HEK293 (cell line): ENCODE measurements around the gene ZNF365.

Experiments
- CTCF ChIA-PET: fragments of 350-600 bp; formaldehyde crosslinking; extraction: SDS; loops from one replicate; lab custom pipeline; 2021; ENCODE audit warnings: antibody characterized with exemption; lab: Yijun Ruan, JAX
- POLR2A ChIA-PET: fragments of 300-600 bp; formaldehyde crosslinking; extraction: SDS; loops from one replicate; lab custom pipeline; 2020; ENCODE audit warnings: antibody characterized with exemption, inconsistent platforms; lab: Yijun Ruan, JAX
- H3K27ac ChIP-seq: fragments of 200-500 bp; sonication (Bioruptor generic); 2 replicates; pipeline ENCODE4 v1.5.1; 2014; ENCODE audit warnings: low read depth, low read length, control low read depth, inconsistent platforms; ENCODE audit errors: extremely low read depth
- H3K36me3 ChIP-seq, 2 experiments: fragments of 200-500 bp in 1 of 2; sonication (Bioruptor generic) in 1 of 2; 1 replicate in 1 of 2; 2 replicates in 1 of 2; pipeline ENCODE4 v1.5.1; 2014 to 2017; ENCODE audit warnings: inconsistent platforms in 2 of 2, low read length in 2 of 2; ENCODE audit not compliant: control insufficient read depth in 2 of 2, insufficient read depth in 1 of 2
- H3K4me1 ChIP-seq: fragments of 200-500 bp; sonication (Bioruptor generic); 2 replicates; pipeline ENCODE4 v1.5.1; 2014; ENCODE audit warnings: mild to moderate bottlenecking, low read length, inconsistent platforms; ENCODE audit not compliant: control insufficient read depth, insufficient read depth
- H3K4me3 ChIP-seq: 2 replicates; pipeline ENCODE4 v1.5.1; 2011; ENCODE audit warnings: low read depth, mild to moderate bottlenecking, control low read depth, low read length, moderate library complexity
- H3K9me3 ChIP-seq: fragments of 200-500 bp; sonication (Bioruptor generic); 2 replicates; pipeline ENCODE4 v1.5.1; 2014; ENCODE audit warnings: low read depth, low read length, inconsistent platforms; ENCODE audit not compliant: control insufficient read depth, insufficient read depth
- GLIS1 ChIP-seq: fragments of 450-650 bp; formaldehyde crosslinking; IDR thresholded peaks from 2 replicates; pipeline ENCODE4 v1.5.1; 2016; ENCODE audit warnings: missing biosample characterization, missing genetic modification characterization
- OVOL3 ChIP-seq: fragments of 450-650 bp; formaldehyde crosslinking; IDR thresholded peaks from 2 replicates; pipeline ENCODE4 v1.5.1; 2016; ENCODE audit warnings: missing biosample characterization, missing genetic modification characterization
- RBAK ChIP-seq: fragments of 450-650 bp; formaldehyde crosslinking; IDR thresholded peaks from 2 replicates; pipeline ENCODE4 v1.5.1; 2016; ENCODE audit warnings: missing biosample characterization, missing genetic modification characterization
- ZBTB48 ChIP-seq: fragments of 450-650 bp; formaldehyde crosslinking; IDR thresholded peaks from 2 replicates; pipeline ENCODE4 v1.5.1; 2016; ENCODE audit warnings: missing biosample characterization, missing genetic modification characterization
- ZBTB8A ChIP-seq: fragments of 450-650 bp; formaldehyde crosslinking; IDR thresholded peaks from 2 replicates; pipeline ENCODE4 v1.5.1; 2016; ENCODE audit warnings: missing biosample characterization, missing genetic modification characterization
- ZNF132 ChIP-seq: fragments of 450-650 bp; formaldehyde crosslinking; IDR thresholded peaks from 2 replicates; pipeline ENCODE4 v1.5.1; 2017; ENCODE audit warnings: missing biosample characterization, missing genetic modification characterization, borderline replicate concordance
- ZNF146 ChIP-seq: fragments of 450-650 bp; formaldehyde crosslinking; IDR thresholded peaks from 2 replicates; pipeline ENCODE4 v1.5.1; 2016; ENCODE audit warnings: missing biosample characterization, missing genetic modification characterization
- ZNF157 ChIP-seq: fragments of 450-650 bp; formaldehyde crosslinking; IDR thresholded peaks from 2 replicates; pipeline ENCODE4 v1.5.1; 2016; ENCODE audit warnings: missing biosample characterization, missing genetic modification characterization
- ZNF221 ChIP-seq: fragments of 450-650 bp; formaldehyde crosslinking; IDR thresholded peaks from 2 replicates; pipeline ENCODE4 v1.5.1; 2017; ENCODE audit warnings: missing biosample characterization, missing genetic modification characterization, borderline replicate concordance
- ZNF292 ChIP-seq: fragments of 450-650 bp; formaldehyde crosslinking; IDR thresholded peaks from 2 replicates; pipeline ENCODE4 v1.5.1; 2016; ENCODE audit warnings: low read depth, missing biosample characterization, missing genetic modification characterization, borderline replicate concordance
- ZNF324 ChIP-seq: fragments of 450-650 bp; formaldehyde crosslinking; IDR thresholded peaks from 2 replicates; pipeline ENCODE4 v1.5.1; 2016; ENCODE audit warnings: missing biosample characterization, missing genetic modification characterization
- ZNF366 ChIP-seq: fragments of 450-650 bp; formaldehyde crosslinking; conservative IDR thresholded peaks from 2 replicates; pipeline ENCODE4 v1.5.1; 2016; ENCODE audit warnings: missing biosample characterization, missing genetic modification characterization
- ZNF473 ChIP-seq: fragments of 450-650 bp; formaldehyde crosslinking; IDR thresholded peaks from 2 replicates; pipeline ENCODE4 v1.5.1; 2017; ENCODE audit warnings: missing biosample characterization, missing genetic modification characterization
- ZNF530 ChIP-seq: fragments of 450-650 bp; formaldehyde crosslinking; IDR thresholded peaks from 2 replicates; pipeline ENCODE4 v1.5.1; 2016; ENCODE audit warnings: low read depth, missing biosample characterization, missing genetic modification characterization
- ZNF560 ChIP-seq: fragments of 450-650 bp; formaldehyde crosslinking; IDR thresholded peaks from 2 replicates; pipeline ENCODE4 v1.5.1; 2017; ENCODE audit warnings: missing biosample characterization, missing genetic modification characterization, borderline replicate concordance
- ZNF585B ChIP-seq: fragments of 450-650 bp; formaldehyde crosslinking; IDR thresholded peaks from 2 replicates; pipeline ENCODE4 v1.5.1; 2016; ENCODE audit warnings: missing biosample characterization, missing genetic modification characterization
- ZNF792 ChIP-seq: fragments of 450-650 bp; formaldehyde crosslinking; IDR thresholded peaks from 2 replicates; pipeline ENCODE4 v1.5.1; 2016; ENCODE audit warnings: missing biosample characterization, missing genetic modification characterization
- TF ChIP-seq, protein P1 (sequence below): fragments of 450-650 bp; formaldehyde crosslinking; IDR thresholded peaks from 2 replicates; pipeline ENCODE4 v1.5.1; 2016; ENCODE audit warnings: missing biosample characterization, missing genetic modification characterization
- TF ChIP-seq, protein P2 (sequence below): fragments of 450-650 bp; formaldehyde crosslinking; IDR thresholded peaks from 2 replicates; pipeline ENCODE4 v1.5.1; 2016; ENCODE audit warnings: missing biosample characterization, missing genetic modification characterization
- TF ChIP-seq, protein P3 (sequence below): fragments of 450-650 bp; formaldehyde crosslinking; IDR thresholded peaks from 2 replicates; pipeline ENCODE4 v1.5.1; 2016; ENCODE audit warnings: missing biosample characterization, missing genetic modification characterization
- TF ChIP-seq, protein P4 (sequence below): fragments of 450-650 bp; formaldehyde crosslinking; IDR thresholded peaks from 2 replicates; pipeline ENCODE4 v1.5.1; 2016; ENCODE audit warnings: missing biosample characterization, missing genetic modification characterization, low read depth

ZNF365 gene

DNA sequence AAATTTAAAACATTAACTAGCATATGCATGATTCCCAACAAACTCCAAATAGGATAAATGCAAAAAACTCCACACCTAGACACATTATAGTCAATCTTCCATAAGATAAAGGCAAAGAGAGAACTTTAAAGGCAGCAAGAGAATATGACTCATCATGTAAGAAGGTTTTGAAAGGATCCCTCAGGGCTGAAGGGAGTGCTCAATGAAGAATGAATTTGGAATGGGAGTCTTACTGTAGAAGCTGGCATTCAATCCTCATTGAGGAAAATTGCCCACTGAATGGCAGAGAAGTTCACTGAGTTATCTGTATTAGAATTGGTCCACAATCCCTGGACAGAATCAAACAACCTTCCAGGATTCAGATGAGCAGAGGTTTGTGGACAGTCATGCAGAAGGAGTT, 26.1 kb upstream of the ZNF365 start:
- H3K4me3 ChIP-seq, result no peak overlapping the region
- H3K9me3 ChIP-seq, result no peaks in the 10 kb centered on the region
- H3K4me1 ChIP-seq, result no peaks in the 10 kb centered on the region
- H3K36me3 ChIP-seq, result no peaks in the 10 kb centered on the region
- H3K27ac ChIP-seq, result no peak overlapping the region
- CTCF ChIA-PET, result no interaction called here
- POLR2A ChIA-PET, result no interaction called here
- TF ChIP-seq ZBTB48 (tag by site-specific recombination) (no peak), ZNF792 (tag by site-specific recombination) (no peak), ZNF292 (tag by site-specific recombination) (no peak), ZNF146 (tag by site-specific recombination) (no peak), ZNF324 (no peak), ZNF473 (tag by site-specific recombination) (no peak), ZNF221 (tag by site-specific recombination) (no peak)
- TF ChIP-seq, protein P1, sequence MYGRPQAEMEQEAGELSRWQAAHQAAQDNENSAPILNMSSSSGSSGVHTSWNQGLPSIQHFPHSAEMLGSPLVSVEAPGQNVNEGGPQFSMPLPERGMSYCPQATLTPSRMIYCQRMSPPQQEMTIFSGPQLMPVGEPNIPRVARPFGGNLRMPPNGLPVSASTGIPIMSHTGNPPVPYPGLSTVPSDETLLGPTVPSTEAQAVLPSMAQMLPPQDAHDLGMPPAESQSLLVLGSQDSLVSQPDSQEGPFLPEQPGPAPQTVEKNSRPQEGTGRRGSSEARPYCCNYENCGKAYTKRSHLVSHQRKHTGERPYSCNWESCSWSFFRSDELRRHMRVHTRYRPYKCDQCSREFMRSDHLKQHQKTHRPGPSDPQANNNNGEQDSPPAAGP (tag by site-specific recombination), result no peak
- TF ChIP-seq, protein P2, sequence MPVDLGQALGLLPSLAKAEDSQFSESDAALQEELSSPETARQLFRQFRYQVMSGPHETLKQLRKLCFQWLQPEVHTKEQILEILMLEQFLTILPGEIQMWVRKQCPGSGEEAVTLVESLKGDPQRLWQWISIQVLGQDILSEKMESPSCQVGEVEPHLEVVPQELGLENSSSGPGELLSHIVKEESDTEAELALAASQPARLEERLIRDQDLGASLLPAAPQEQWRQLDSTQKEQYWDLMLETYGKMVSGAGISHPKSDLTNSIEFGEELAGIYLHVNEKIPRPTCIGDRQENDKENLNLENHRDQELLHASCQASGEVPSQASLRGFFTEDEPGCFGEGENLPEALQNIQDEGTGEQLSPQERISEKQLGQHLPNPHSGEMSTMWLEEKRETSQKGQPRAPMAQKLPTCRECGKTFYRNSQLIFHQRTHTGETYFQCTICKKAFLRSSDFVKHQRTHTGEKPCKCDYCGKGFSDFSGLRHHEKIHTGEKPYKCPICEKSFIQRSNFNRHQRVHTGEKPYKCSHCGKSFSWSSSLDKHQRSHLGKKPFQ, result no peak

DNA sequence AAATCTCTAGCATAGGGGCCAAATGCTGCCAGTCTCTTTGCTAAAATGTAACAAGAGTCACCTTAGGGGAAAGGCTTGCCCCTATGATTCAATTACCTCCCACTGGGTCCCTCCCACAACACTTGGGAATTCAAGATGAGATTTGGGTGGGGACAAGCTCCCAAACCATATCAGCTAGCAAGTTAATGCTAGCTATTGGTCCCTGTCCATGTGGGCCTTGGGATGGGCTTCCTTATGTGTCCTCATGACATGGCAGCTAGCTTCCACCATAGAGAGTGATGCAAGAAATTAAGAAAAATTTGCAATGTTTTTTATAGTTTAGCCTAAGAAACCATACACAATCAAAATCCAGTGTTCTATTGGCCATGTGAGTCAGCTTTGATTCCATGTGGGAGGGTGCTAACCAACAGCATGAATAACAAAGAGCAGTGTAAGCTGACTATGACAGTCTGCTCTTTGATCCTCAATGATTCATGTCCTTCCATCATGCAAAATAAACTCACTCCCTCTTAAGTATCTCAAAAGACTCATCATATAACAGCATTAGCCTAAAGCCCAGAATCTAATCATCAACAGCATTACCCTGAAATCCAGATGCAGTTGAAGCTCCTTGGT, 21.7 kb upstream of the ZNF365 start:
- ChIA-PET POLR2A (no interaction called here), CTCF (interaction anchor here (0.6 to 0.8 kb wide), 3 partner anchors 8 to 739 kb away, joined by 3 to 4 read pairs (median 4); no protein-coding TSS in a partner anchor)
- H3K36me3 ChIP-seq, result no peaks in the 10 kb centered on the region

More for the DNA sequence above, 21.7 kb upstream of the ZNF365 start:
- Histone ChIP-seq H3K4me3 (no peak overlapping the region), H3K27ac (no peak overlapping the region), H3K4me1 (no peaks in the 10 kb centered on the region), H3K9me3 (no peaks in the 10 kb centered on the region)
- TF ChIP-seq RBAK, result no peak
- no peak for TF ChIP-seq OVOL3 (tag by site-specific recombination)
- no peak for TF ChIP-seq ZNF132 (tag by site-specific recombination)
- no peak for TF ChIP-seq ZNF366 (tag by site-specific recombination)
- TF ChIP-seq, protein P3, sequence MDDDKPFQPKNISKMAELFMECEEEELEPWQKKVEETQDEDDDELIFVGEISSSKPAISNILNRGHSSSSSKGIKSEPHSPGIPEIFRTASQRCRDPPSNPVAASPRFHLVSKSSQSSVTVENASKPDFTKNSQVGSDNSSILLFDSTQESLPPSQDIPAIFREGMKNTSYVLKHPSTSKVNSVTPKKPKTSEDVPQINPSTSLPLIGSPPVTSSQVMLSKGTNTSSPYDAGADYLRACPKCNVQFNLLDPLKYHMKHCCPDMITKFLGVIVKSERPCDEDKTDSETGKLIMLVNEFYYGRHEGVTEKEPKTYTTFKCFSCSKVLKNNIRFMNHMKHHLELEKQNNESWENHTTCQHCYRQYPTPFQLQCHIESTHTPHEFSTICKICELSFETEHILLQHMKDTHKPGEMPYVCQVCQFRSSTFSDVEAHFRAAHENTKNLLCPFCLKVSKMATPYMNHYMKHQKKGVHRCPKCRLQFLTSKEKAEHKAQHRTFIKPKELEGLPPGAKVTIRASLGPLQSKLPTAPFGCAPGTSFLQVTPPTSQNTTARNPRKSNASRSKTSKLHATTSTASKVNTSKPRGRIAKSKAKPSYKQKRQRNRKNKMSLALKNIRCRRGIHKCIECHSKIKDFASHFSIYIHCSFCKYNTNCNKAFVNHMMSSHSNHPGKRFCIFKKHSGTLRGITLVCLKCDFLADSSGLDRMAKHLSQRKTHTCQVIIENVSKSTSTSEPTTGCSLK, result no peak
- no peak for TF ChIP-seq GLIS1 (tag by site-specific recombination)
- TF ChIP-seq, protein P4, sequence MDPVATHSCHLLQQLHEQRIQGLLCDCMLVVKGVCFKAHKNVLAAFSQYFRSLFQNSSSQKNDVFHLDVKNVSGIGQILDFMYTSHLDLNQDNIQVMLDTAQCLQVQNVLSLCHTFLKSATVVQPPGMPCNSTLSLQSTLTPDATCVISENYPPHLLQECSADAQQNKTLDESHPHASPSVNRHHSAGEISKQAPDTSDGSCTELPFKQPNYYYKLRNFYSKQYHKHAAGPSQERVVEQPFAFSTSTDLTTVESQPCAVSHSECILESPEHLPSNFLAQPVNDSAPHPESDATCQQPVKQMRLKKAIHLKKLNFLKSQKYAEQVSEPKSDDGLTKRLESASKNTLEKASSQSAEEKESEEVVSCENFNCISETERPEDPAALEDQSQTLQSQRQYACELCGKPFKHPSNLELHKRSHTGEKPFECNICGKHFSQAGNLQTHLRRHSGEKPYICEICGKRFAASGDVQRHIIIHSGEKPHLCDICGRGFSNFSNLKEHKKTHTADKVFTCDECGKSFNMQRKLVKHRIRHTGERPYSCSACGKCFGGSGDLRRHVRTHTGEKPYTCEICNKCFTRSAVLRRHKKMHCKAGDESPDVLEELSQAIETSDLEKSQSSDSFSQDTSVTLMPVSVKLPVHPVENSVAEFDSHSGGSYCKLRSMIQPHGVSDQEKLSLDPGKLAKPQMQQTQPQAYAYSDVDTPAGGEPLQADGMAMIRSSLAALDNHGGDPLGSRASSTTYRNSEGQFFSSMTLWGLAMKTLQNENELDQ (tag by site-specific recombination), result no peak
- TF ChIP-seq ZBTB8A, result no peak
- TF ChIP-seq ZNF157 (tag by site-specific recombination), result no peak
- no peak for TF ChIP-seq ZNF585B (tag by site-specific recombination)
- TF ChIP-seq ZNF530, result no peak
- no peak for TF ChIP-seq ZBTB48 (tag by site-specific recombination)
- TF ChIP-seq ZNF560 (tag by site-specific recombination), result no peak
